Neural cell (in vitro differentiated cells): ENCODE measurements around the gene SLC35A5.

Experiments
- CTCF ChIP-seq: fragments of 450-650 bp; IDR thresholded peaks from 2 replicates; pipeline ENCODE4 v1.5.1; 2014; ENCODE audit warnings: antibody characterized with exemption, mild to moderate bottlenecking, moderate library complexity; ENCODE audit not compliant: poor library complexity, severe bottlenecking
- EZH2 ChIP-seq: fragments of 200-600, 300-800 bp; shearing (Covaris generic), sonication (generic); IDR thresholded peaks from 2 replicates; pipeline ENCODE4 v1.6.1; 2014; ENCODE audit warnings: antibody characterized with exemption, low read length, borderline replicate concordance, mild to moderate bottlenecking; ENCODE audit not compliant: insufficient read depth, poor library complexity, severe bottlenecking
- MXI1 ChIP-seq: fragments of 450-650 bp; conservative IDR thresholded peaks from 2 replicates; pipeline ENCODE4 v1.6.1; 2014; ENCODE audit warnings: antibody characterized with exemption, mild to moderate bottlenecking; ENCODE audit not compliant: poor library complexity, severe bottlenecking

- TF ChIP-seq CTCF = no peak
- TF ChIP-seq MXI1 = no peak
- TF ChIP-seq EZH2 = no peak
These were observed 436 bp upstream of the SLC35A5 start for GRCh38 chr3:112561484-112561733.
